ENCODE results near the gene TLCD3A.

DNA sequence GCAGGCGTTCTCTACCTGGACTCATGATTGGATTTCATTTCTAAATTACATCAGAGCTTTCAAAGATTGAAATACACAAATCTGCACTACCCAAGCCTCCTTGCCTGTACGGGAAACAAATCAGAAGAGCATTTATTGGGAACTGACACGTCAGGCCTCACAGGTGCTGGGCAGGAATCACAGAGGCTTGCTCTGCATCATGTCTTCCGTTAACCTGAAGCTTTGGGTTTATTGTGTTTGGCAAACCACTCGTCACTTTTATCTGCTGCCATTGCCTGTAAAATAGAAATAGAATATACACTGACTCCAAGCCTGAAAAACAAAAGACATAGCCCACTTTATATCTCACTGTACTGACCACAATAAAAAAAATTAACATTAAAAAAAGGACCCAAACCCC, 27.6 kb downstream of the TLCD3A start:
- TF ChIP-seq, protein P1, sequence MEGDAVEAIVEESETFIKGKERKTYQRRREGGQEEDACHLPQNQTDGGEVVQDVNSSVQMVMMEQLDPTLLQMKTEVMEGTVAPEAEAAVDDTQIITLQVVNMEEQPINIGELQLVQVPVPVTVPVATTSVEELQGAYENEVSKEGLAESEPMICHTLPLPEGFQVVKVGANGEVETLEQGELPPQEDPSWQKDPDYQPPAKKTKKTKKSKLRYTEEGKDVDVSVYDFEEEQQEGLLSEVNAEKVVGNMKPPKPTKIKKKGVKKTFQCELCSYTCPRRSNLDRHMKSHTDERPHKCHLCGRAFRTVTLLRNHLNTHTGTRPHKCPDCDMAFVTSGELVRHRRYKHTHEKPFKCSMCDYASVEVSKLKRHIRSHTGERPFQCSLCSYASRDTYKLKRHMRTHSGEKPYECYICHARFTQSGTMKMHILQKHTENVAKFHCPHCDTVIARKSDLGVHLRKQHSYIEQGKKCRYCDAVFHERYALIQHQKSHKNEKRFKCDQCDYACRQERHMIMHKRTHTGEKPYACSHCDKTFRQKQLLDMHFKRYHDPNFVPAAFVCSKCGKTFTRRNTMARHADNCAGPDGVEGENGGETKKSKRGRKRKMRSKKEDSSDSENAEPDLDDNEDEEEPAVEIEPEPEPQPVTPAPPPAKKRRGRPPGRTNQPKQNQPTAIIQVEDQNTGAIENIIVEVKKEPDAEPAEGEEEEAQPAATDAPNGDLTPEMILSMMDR (IDR thresholded peaks at IDR 0.05), result no peak
- TF ChIP-seq ZFX (IDR thresholded peaks at IDR 0.05; ENCODE audit: borderline replicate concordance), result no peak
